ENCODE data around the gene TSC22D1.
A peak's percentile ranks its signal among the peaks of the same experiment; 100 is the strongest.

Gene TSC22D1

GRCh38 chr13:44452418-44452817, 123.7 kb downstream of the TSC22D1 start:
- DNase-seq (ENCODE audit: low spot score), result no peak

GRCh38 chr13:44451651-44452050, 124.5 kb downstream of the TSC22D1 start:
- no peak for DNase-seq (ENCODE audit: low spot score)

- DNase-seq (ENCODE audit: low spot score), result no peak
These were observed 125.0 kb downstream of the TSC22D1 start for GRCh38 chr13:44451126-44451525.

GRCh38 chr13:44449999-44450821, 125.9 kb downstream of the TSC22D1 start:
- DNase-seq (ENCODE audit: low spot score), result no peak

GRCh38 chr13:44448875-44449274, 127.3 kb downstream of the TSC22D1 start:
- DNase-seq (ENCODE audit: low spot score), result no peak

GRCh38 chr13:44448373-44448772, 127.8 kb downstream of the TSC22D1 start:
- DNase-seq (ENCODE audit: low spot score), result no peak

GRCh38 chr13:44447783-44448321, 128.3 kb downstream of the TSC22D1 start:
- DNase-seq (ENCODE audit: low spot score), result no peak

GRCh38 chr13:44440046-44440608, 136.0 kb downstream of the TSC22D1 start:
- no peak for DNase-seq (ENCODE audit: low spot score)

GRCh38 chr13:44439452-44440024, 136.6 kb downstream of the TSC22D1 start:
- no peak for DNase-seq (ENCODE audit: low spot score)

- no peak for DNase-seq (ENCODE audit: low spot score)
These were observed 137.9 kb downstream of the TSC22D1 start for GRCh38 chr13:44438234-44438579.

- no peak for DNase-seq (ENCODE audit: low spot score)
These were observed 138.5 kb downstream of the TSC22D1 start for GRCh38 chr13:44437356-44438233.

GRCh38 chr13:44436589-44437337, 139.4 kb downstream of the TSC22D1 start:
- peak; percentile 84 for DNase-seq (ENCODE audit: low spot score)

- no peak for DNase-seq (ENCODE audit: low spot score)
These were observed 140.1 kb downstream of the TSC22D1 start for GRCh38 chr13:44435919-44436510.

- peak; percentile 86 for DNase-seq (ENCODE audit: low spot score)
These were observed 140.8 kb downstream of the TSC22D1 start for GRCh38 chr13:44435142-44435918.

- DNase-seq (ENCODE audit: low spot score), result no peak
These were observed 141.4 kb downstream of the TSC22D1 start for GRCh38 chr13:44434766-44435141.

GRCh38 chr13:44433863-44434765, 142.0 kb downstream of the TSC22D1 start:
- no peak for DNase-seq (ENCODE audit: low spot score)

GRCh38 chr13:44432650-44433049, 143.5 kb downstream of the TSC22D1 start:
- DNase-seq (ENCODE audit: low spot score), result no peak

GRCh38 chr13:44431150-44431549, 145.0 kb downstream of the TSC22D1 start:
- no peak for DNase-seq (ENCODE audit: low spot score)

GRCh38 chr13:44429311-44429710, 146.8 kb downstream of the TSC22D1 start:
- DNase-seq (ENCODE audit: low spot score), result peak; percentile 91

Data from COLO829 (cell line).